ENCODE results near the gene CLMN. TPM values are rescaled to one million over a fixed set of nuclear protein-coding genes. Genes with fewer than 3 reads are reported as not detected.
A peak's percentile ranks its signal among the peaks of the same experiment; 100 is the strongest.

The CLMN gene
- total and polyA plus RNA-seq, 2 of the 13 experiments (the other 11 are each of a cell fraction or from before 2014, with no cell fraction given) = 15.1 to 16.7 TPM

GRCh38 chr14:95320078-95320895 lies 579 bp upstream of the CLMN start (continued):
- TF ChIP-seq, protein P1, sequence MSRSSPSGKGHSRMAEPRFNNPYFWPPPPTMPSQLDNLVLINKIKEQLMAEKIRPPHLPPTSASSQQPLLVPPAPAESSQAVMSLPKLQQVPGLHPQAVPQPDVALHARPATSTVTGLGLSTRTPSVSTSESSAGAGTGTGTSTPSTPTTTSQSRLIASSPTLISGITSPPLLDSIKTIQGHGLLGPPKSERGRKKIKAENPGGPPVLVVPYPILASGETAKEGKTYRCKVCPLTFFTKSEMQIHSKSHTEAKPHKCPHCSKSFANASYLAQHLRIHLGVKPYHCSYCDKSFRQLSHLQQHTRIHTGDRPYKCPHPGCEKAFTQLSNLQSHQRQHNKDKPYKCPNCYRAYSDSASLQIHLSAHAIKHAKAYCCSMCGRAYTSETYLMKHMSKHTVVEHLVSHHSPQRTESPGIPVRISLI (CRISPR knock-in tag; IDR thresholded peaks at IDR 0.05; ENCODE audit: borderline replicate concordance) = peak; percentile 50; the same call in 1 of the 2 replicates
- TF ChIP-seq SMAD3 (CRISPR knock-in tag; IDR thresholded peaks at IDR 0.05) = 0 out of 2 replicates have a peak, but pooled peaks have one; percentile 11
- TF ChIP-seq ZNF558 (CRISPR knock-in tag; IDR thresholded peaks at IDR 0.05; ENCODE audit: borderline replicate concordance) = peak; percentile 32; the same call in 1 of the 2 replicates
- TF ChIP-seq ZC3H4 (CRISPR knock-in tag; IDR thresholded peaks at IDR 0.05; ENCODE audit: borderline replicate concordance) = no peak
- no peak for TF ChIP-seq GABPA (IDR thresholded peaks at IDR 0.05; ENCODE audit: low read depth, low read length)
- peak; percentile 51; the same call in 1 of the 2 replicates for TF ChIP-seq GABPA (CRISPR knock-in tag; IDR thresholded peaks at IDR 0.05; ENCODE audit: low read depth)
- TF ChIP-seq HMGXB4 (CRISPR knock-in tag; IDR thresholded peaks at IDR 0.05; ENCODE audit: borderline replicate concordance in 1 of 2, low read depth in 1 of 2) = no peak
- TF ChIP-seq SPEN (CRISPR knock-in tag; IDR thresholded peaks at IDR 0.05; ENCODE audit: low read depth) = no peak
- TF ChIP-seq GTF3A (CRISPR knock-in tag; conservative IDR thresholded peaks at IDR 0.05) = no peak
- TF ChIP-seq, protein P2, sequence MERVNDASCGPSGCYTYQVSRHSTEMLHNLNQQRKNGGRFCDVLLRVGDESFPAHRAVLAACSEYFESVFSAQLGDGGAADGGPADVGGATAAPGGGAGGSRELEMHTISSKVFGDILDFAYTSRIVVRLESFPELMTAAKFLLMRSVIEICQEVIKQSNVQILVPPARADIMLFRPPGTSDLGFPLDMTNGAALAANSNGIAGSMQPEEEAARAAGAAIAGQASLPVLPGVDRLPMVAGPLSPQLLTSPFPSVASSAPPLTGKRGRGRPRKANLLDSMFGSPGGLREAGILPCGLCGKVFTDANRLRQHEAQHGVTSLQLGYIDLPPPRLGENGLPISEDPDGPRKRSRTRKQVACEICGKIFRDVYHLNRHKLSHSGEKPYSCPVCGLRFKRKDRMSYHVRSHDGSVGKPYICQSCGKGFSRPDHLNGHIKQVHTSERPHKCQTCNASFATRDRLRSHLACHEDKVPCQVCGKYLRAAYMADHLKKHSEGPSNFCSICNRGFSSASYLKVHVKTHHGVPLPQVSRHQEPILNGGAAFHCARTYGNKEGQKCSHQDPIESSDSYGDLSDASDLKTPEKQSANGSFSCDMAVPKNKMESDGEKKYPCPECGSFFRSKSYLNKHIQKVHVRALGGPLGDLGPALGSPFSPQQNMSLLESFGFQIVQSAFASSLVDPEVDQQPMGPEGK (CRISPR knock-in tag; IDR thresholded peaks at IDR 0.05) = peak; percentile 47; the same call in 1 of the 2 replicates
- TF ChIP-seq YEATS2 (CRISPR knock-in tag; IDR thresholded peaks at IDR 0.05; ENCODE audit: borderline replicate concordance) = peak; percentile 19; the same call in 1 of the 2 replicates
- TF ChIP-seq, protein P3, sequence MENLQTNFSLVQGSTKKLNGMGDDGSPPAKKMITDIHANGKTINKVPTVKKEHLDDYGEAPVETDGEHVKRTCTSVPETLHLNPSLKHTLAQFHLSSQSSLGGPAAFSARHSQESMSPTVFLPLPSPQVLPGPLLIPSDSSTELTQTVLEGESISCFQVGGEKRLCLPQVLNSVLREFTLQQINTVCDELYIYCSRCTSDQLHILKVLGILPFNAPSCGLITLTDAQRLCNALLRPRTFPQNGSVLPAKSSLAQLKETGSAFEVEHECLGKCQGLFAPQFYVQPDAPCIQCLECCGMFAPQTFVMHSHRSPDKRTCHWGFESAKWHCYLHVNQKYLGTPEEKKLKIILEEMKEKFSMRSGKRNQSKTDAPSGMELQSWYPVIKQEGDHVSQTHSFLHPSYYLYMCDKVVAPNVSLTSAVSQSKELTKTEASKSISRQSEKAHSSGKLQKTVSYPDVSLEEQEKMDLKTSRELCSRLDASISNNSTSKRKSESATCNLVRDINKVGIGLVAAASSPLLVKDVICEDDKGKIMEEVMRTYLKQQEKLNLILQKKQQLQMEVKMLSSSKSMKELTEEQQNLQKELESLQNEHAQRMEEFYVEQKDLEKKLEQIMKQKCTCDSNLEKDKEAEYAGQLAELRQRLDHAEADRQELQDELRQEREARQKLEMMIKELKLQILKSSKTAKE (CRISPR knock-in tag; IDR thresholded peaks at IDR 0.05; ENCODE audit: borderline replicate concordance) = no peak
- TF ChIP-seq KAT8 (CRISPR knock-in tag; IDR thresholded peaks at IDR 0.05) = 0 out of 2 replicates have a peak, but pooled peaks have one; percentile 20
- TF ChIP-seq, protein P4, sequence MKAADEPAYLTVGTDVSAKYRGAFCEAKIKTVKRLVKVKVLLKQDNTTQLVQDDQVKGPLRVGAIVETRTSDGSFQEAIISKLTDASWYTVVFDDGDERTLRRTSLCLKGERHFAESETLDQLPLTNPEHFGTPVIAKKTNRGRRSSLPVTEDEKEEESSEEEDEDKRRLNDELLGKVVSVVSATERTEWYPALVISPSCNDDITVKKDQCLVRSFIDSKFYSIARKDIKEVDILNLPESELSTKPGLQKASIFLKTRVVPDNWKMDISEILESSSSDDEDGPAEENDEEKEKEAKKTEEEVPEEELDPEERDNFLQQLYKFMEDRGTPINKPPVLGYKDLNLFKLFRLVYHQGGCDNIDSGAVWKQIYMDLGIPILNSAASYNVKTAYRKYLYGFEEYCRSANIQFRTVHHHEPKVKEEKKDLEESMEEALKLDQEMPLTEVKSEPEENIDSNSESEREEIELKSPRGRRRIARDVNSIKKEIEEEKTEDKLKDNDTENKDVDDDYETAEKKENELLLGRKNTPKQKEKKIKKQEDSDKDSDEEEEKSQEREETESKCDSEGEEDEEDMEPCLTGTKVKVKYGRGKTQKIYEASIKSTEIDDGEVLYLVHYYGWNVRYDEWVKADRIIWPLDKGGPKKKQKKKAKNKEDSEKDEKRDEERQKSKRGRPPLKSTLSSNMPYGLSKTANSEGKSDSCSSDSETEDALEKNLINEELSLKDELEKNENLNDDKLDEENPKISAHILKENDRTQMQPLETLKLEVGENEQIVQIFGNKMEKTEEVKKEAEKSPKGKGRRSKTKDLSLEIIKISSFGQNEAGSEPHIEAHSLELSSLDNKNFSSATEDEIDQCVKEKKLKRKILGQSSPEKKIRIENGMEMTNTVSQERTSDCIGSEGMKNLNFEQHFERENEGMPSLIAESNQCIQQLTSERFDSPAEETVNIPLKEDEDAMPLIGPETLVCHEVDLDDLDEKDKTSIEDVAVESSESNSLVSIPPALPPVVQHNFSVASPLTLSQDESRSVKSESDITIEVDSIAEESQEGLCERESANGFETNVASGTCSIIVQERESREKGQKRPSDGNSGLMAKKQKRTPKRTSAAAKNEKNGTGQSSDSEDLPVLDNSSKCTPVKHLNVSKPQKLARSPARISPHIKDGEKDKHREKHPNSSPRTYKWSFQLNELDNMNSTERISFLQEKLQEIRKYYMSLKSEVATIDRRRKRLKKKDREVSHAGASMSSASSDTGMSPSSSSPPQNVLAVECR (CRISPR knock-in tag; IDR thresholded peaks at IDR 0.05; ENCODE audit: borderline replicate concordance) = peak; percentile 16; the same call in 1 of the 2 replicates
- no peak for TF ChIP-seq SOX6 (IDR thresholded peaks at IDR 0.05)
- TF ChIP-seq SOX6 (CRISPR knock-in tag; IDR thresholded peaks at IDR 0.05) = 0 out of 2 replicates have a peak, but pooled peaks have one; percentile 17

All from HepG2 (cell line).